ENCODE data around the gene PAK6. TPM values are rescaled to one million over a fixed set of nuclear protein-coding genes. Genes with fewer than 3 reads are reported as not detected.

Gene PAK6
- total RNA-seq, 2 donors from 2014 or later = 7.7 to 9.1 TPM

DNA sequence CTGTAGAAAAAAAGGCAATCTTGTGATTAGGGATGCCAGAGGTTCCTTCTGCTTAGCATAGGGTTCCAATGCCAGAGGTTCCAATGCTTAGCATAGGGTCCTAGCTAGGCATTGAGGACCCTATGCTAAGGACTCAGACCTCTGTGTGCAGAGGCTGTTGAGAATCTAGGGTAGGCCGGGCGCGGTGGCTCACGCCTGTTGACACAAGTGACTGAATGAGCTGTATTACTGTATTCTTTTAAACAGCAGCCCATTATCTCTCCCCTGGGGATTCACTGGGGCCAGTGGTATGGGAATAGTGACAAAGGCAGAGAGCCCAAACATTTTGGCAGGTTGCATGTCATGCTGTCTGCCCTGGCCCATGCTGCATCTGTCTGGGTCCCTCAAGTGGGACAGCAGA lies 16.2 kb downstream of the PAK6 start:
- Mint-ChIP-seq H3K27me3 (ENCODE audit: insufficient read depth) (peaks cover 43% of the 10 kb centered on the region), H3K4me3 (no peak overlapping the region), H3K4me1 (peaks cover 8% of the 10 kb centered on the region), H3K36me3 (ENCODE audit: low read depth) (no peaks in the 10 kb centered on the region), H3K9me3 (no peaks in the 10 kb centered on the region), H3K27ac (no peak overlapping the region)
- H3K36me3 ChIP-seq (ENCODE audit: control insufficient read depth, insufficient read depth, low read length) = no peaks in the 10 kb centered on the region
- TF ChIP-seq CTCF (conservative IDR thresholded peaks at IDR 0.05) = no peak
- no peak overlapping the region for H3K9ac ChIP-seq (ENCODE audit: extremely low read depth, low read length, poor library complexity, severe bottlenecking)
- H3K4me3 ChIP-seq (ENCODE audit: low read length) = no peak overlapping the region
- no peak for DNase-seq
- H3K4me1 ChIP-seq (ENCODE audit: control insufficient read depth, insufficient read depth, low read length) = no peaks in the 10 kb centered on the region
- H3K27me3 ChIP-seq (ENCODE audit: control insufficient read depth, insufficient read depth, low read length, poor library complexity, severe bottlenecking) = peaks cover 56% of the 10 kb centered on the region
- H3K27ac ChIP-seq (ENCODE audit: low read depth, low read length) = no peak overlapping the region
- H3K9me3 ChIP-seq (ENCODE audit: control insufficient read depth, low read length) = no peaks in the 10 kb centered on the region
- WGBS, 2 experiments (ENCODE audit: insufficient coverage in 1 of 2, insufficient read length in 1 of 2) = 95 to 96% methylated on average over 4 of the region's 4 CpGs

DNA sequence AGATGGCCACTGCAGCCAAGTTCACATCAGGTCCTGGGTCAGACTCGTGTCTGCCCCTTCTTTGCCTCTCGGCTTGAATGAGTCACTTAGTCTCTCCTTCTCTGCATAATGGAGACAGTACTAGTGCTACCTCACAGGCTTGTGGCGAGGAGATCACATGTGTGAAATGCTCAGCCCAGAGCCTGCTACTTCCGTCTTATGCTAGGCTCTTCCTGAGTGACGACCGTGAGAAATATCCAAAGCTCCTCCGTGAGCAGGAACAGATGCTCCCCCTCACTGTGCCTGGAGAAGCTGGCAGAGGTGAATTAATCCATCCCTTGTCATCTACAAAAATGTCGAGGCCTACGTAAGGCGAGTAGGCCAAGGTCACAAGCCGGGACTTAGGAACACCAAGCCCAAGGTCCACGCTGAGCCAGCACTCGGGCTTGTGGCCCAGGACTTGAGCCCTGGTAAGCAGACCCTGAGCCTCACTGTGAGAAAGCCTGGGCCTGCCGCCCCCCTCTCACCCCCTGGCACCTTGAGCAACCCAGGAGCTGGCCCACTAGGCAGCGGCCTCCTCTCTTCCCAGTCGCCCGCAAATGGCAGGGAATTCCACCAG lies 17.9 kb downstream of the PAK6 start:
- no peak for TF ChIP-seq CTCF (conservative IDR thresholded peaks at IDR 0.05)
- Mint-ChIP-seq H3K27ac (no peak overlapping the region), H3K27me3 (ENCODE audit: insufficient read depth) (peaks cover 26% of the 10 kb centered on the region), H3K4me3 (no peak overlapping the region), H3K9me3 (no peaks in the 10 kb centered on the region), H3K4me1 (peaks cover 8% of the 10 kb centered on the region), H3K36me3 (ENCODE audit: low read depth) (no peaks in the 10 kb centered on the region)
- peaks cover 39% of the 10 kb centered on the region for H3K27me3 ChIP-seq (ENCODE audit: control insufficient read depth, insufficient read depth, low read length, poor library complexity, severe bottlenecking)
- no peaks in the 10 kb centered on the region for H3K36me3 ChIP-seq (ENCODE audit: control insufficient read depth, insufficient read depth, low read length)
- no peak for DNase-seq
- no peak overlapping the region for H3K4me3 ChIP-seq (ENCODE audit: low read length)
- no peaks in the 10 kb centered on the region for H3K9me3 ChIP-seq (ENCODE audit: control insufficient read depth, low read length)
- no peaks in the 10 kb centered on the region for H3K4me1 ChIP-seq (ENCODE audit: control insufficient read depth, insufficient read depth, low read length)
- no peak overlapping the region for H3K9ac ChIP-seq (ENCODE audit: extremely low read depth, low read length, poor library complexity, severe bottlenecking)
- WGBS, 2 experiments (ENCODE audit: insufficient coverage in 1 of 2, insufficient read length in 1 of 2) = 90 to 91% methylated on average over 13 to 17 of the region's 17 CpGs
- H3K27ac ChIP-seq (ENCODE audit: low read depth, low read length) = no peak overlapping the region

- no peak overlapping the region for H3K27ac Mint-ChIP-seq
- no peaks in the 10 kb centered on the region for H3K36me3 ChIP-seq (ENCODE audit: control insufficient read depth, insufficient read depth, low read length)
- no peak overlapping the region for H3K27ac ChIP-seq (ENCODE audit: low read depth, low read length)
- H3K36me3 Mint-ChIP-seq (ENCODE audit: low read depth) = no peaks in the 10 kb centered on the region
- no peaks in the 10 kb centered on the region for H3K9me3 Mint-ChIP-seq
- H3K4me3 Mint-ChIP-seq = no peak overlapping the region
- no peak overlapping the region for H3K9ac ChIP-seq (ENCODE audit: extremely low read depth, low read length, poor library complexity, severe bottlenecking)
- H3K4me1 ChIP-seq (ENCODE audit: control insufficient read depth, insufficient read depth, low read length) = no peaks in the 10 kb centered on the region
- H3K4me3 ChIP-seq (ENCODE audit: low read length) = no peak overlapping the region
- peaks cover 28% of the 10 kb centered on the region for H3K27me3 ChIP-seq (ENCODE audit: control insufficient read depth, insufficient read depth, low read length, poor library complexity, severe bottlenecking)
- no peaks in the 10 kb centered on the region for H3K9me3 ChIP-seq (ENCODE audit: control insufficient read depth, low read length)
- WGBS, 2 experiments (ENCODE audit: insufficient coverage in 1 of 2, insufficient read length in 1 of 2) = 75 to 82% methylated on average over 4 to 9 of the region's 9 CpGs
- peaks cover 8% of the 10 kb centered on the region for H3K4me1 Mint-ChIP-seq
- peaks cover 19% of the 10 kb centered on the region for H3K27me3 Mint-ChIP-seq (ENCODE audit: insufficient read depth)
- DNase-seq = no peak
- no peak for TF ChIP-seq CTCF (conservative IDR thresholded peaks at IDR 0.05)
Measured at GRCh38 chr15:40257656-40258450, 19.0 kb downstream of the PAK6 start.
